GM12878 (cell line): ENCODE data around the gene DDX39A. TPM values are rescaled to one million over a fixed set of nuclear protein-coding genes. Genes with fewer than 3 reads are reported as not detected.
"Not testable (repeated sequence)": the region's sequence is repeated elsewhere in the genome, so short reads cannot be mapped to it uniquely, and the experiment has no call there.

ENCODE experiments used
- ATAC-seq: fragments of 200-7000 bp; cut with Tn5 transposase; 3 replicates; pipeline ENCODE4 v1.9.1; 2020; ENCODE audit warnings: mild to moderate bottlenecking, moderate library complexity
- BruUV-seq: library from RNA; stranded (reverse); fragments of 400-500 nt; replicated peaks from 2 replicates; lab custom pipeline; 2021; lab: Mats Ljungman, UMichigan
- CTCF ChIA-PET: fragments of 300-600 bp; sonication (Branson Sonifier 250); formaldehyde crosslinking; extraction: SDS; loops from one replicate; lab custom pipeline; 2021; ENCODE audit warnings: inconsistent platforms; lab: Yijun Ruan, JAX
- POLR2A ChIA-PET: fragments of 350-600 bp; formaldehyde crosslinking; extraction: SDS; loops from one replicate; lab custom pipeline; 2021; ENCODE audit warnings: inconsistent platforms; lab: Charles Lee
- RAD21 ChIA-PET: fragments of 300-600 bp; sonication (Branson Sonifier 250); formaldehyde crosslinking; loops from one replicate; lab custom pipeline; 2023; ENCODE audit warnings: antibody characterized with exemption; ENCODE audit not compliant: unreplicated experiment; lab: Charles Lee
- SMC1A ChIA-PET: fragments of 300-600 bp; sonication (Branson Sonifier 250); formaldehyde crosslinking; loops from one replicate; lab custom pipeline; 2023; ENCODE audit not compliant: unreplicated experiment, uncharacterized antibody; lab: Charles Lee
- DNase-seq: peaks from one replicate; pipeline ENCODE4 v3.0.0-alpha.2; 2011; ENCODE audit warnings: low read depth, low spot score
- FAIRE-seq: peaks from 3 replicates; lab custom pipeline; 2011; peaks lifted over from hg19 to GRCh38; lab: Jason Lieb, UNC
- H2AFZ ChIP-seq: 2 replicates; pipeline ENCODE4 v1.6.0; 2011; ENCODE audit warnings: low read depth, low read length, control low read depth; ENCODE audit not compliant: control insufficient read depth
- H3K27ac ChIP-seq: 2 replicates; pipeline ENCODE4 v1.5.1; 2011; ENCODE audit warnings: control low read depth; ENCODE audit not compliant: control insufficient read depth, insufficient read depth
- H3K27me3 ChIP-seq, 2 experiments: replicated peaks in 1 of 2; 2 replicates each; pipeline versions ENCODE4 v1.6.0 to v1.6.1; 2011; ENCODE audit warnings: low read length in 1 of 2; ENCODE audit not compliant: control insufficient read depth in 2 of 2, insufficient read depth in 2 of 2
- H3K36me3 ChIP-seq, 2 experiments: 2 replicates each; pipeline ENCODE4 v1.5.1; 2011; ENCODE audit warnings: low read length in 1 of 2; ENCODE audit not compliant: control insufficient read depth in 2 of 2, insufficient read depth in 2 of 2
- H3K4me1 ChIP-seq: 2 replicates; pipeline ENCODE4 v1.6.1; 2011; ENCODE audit warnings: mild to moderate bottlenecking, low read length, moderate library complexity, mixed read lengths; ENCODE audit not compliant: control insufficient read depth, insufficient read depth
- H3K4me2 ChIP-seq: 2 replicates; pipeline ENCODE4 v1.6.0; 2011; ENCODE audit warnings: control low read depth; ENCODE audit not compliant: control insufficient read depth, insufficient read depth
- H3K4me3 ChIP-seq: fragments of 200-600 bp; sonication (generic); 2 replicates; pipeline ENCODE4 v1.5.1; 2016
- H3K79me2 ChIP-seq: 2 replicates; pipeline ENCODE4 v1.6.0; 2011; ENCODE audit warnings: low read length; ENCODE audit not compliant: control insufficient read depth, insufficient read depth
- H3K9ac ChIP-seq: 2 replicates; pipeline ENCODE4 v1.8.0; 2011; ENCODE audit warnings: low read length, control low read depth, mixed read lengths; ENCODE audit not compliant: control insufficient read depth, insufficient read depth
- H3K9me3 ChIP-seq: replicated peaks from 3 replicates; pipeline ENCODE4 v1.5.1; 2011; ENCODE audit warnings: mild to moderate bottlenecking, low read length; ENCODE audit not compliant: control insufficient read depth, insufficient read depth
- H4K20me1 ChIP-seq: 2 replicates; pipeline ENCODE4 v1.6.0; 2011; ENCODE audit not compliant: control insufficient read depth, insufficient read depth
- CEBPB ChIP-seq, 2 experiments: fragments of 150-350 bp in 1 of 2; IDR thresholded peaks; 2 replicates each; pipeline ENCODE4 v1.6.1; 2012 to 2014; ENCODE audit warnings: low read depth in 2 of 2, low read length in 2 of 2, borderline replicate concordance in 1 of 2, inconsistent platforms in 1 of 2
- KAT2A ChIP-seq: conservative IDR thresholded peaks from 2 replicates; pipeline ENCODE4 v1.6.1; 2011; ENCODE audit warnings: low read depth, low read length; ENCODE audit not compliant: control insufficient read depth
- MAX ChIP-seq: IDR thresholded peaks from 2 replicates; pipeline ENCODE4 v1.6.1; 2012; ENCODE audit warnings: low read depth, low read length, improper control_type of control experiment
- MTA2 ChIP-seq: fragments of 450-650 bp; IDR thresholded peaks from 2 replicates; pipeline ENCODE4 v1.6.1; 2016; ENCODE audit warnings: low read depth, mild to moderate bottlenecking, moderate library complexity
- NFYA ChIP-seq: IDR thresholded peaks from 2 replicates; pipeline ENCODE4 v1.6.1; 2011; ENCODE audit warnings: low read depth, mild to moderate bottlenecking, low read length, improper control_type of control experiment, borderline replicate concordance
- NRF1 ChIP-seq: conservative IDR thresholded peaks from 2 replicates; pipeline ENCODE4 v1.6.1; 2011; ENCODE audit warnings: mild to moderate bottlenecking, low read depth, low read length, improper control_type of control experiment
- SIN3A ChIP-seq: IDR thresholded peaks from 2 replicates; pipeline ENCODE4 v1.6.1; 2012; ENCODE audit warnings: low read depth, low read length, improper control_type of control experiment
- SMC3 ChIP-seq: IDR thresholded peaks from 2 replicates; pipeline ENCODE4 v1.6.1; 2011; ENCODE audit warnings: low read length, improper control_type of control experiment, borderline replicate concordance
- TARDBP ChIP-seq: IDR thresholded peaks from 2 replicates; pipeline ENCODE4 v1.6.1; 2016; ENCODE audit warnings: borderline replicate concordance
- ZNF217 ChIP-seq: fragments of 450-650 bp; IDR thresholded peaks from 2 replicates; pipeline ENCODE4 v1.6.1; 2017; ENCODE audit warnings: antibody characterized with exemption, mild to moderate bottlenecking
- ZNF274 ChIP-seq: IDR thresholded peaks from one replicate; pipeline ENCODE4 v1.8.0; 2011; ENCODE audit not compliant: insufficient read length, insufficient read depth
- WGBS: methylation state at CpG from one replicate; pipeline ENCODE4 v1.1.6; 2016; ENCODE audit warnings: low lambda C conversion rate; ENCODE audit not compliant: insufficient replicate concordance, insufficient coverage; ENCODE audit errors: missing lambda C conversion rate; 5-methylcytosine and 5-hydroxymethylcytosine counted together
- in situ Hi-C: fragments of 300-500 bp; cut with MboI; formaldehyde crosslinking; loops from 9 replicates; pipeline ENCODE4 v1.14.3; 2018; ENCODE audit warnings: mixed read lengths
- intact Hi-C: fragments of 100-400 bp; cut with micrococcal nuclease; formaldehyde crosslinking; loops from one replicate; pipeline ENCODE4 v1.14.2; 2022; ENCODE audit not compliant: unreplicated experiment
- polyA plus RNA-seq, 11 experiments: library from polyadenylated mRNA; depleted of rRNA in 4 of 11; unstranded in 6 of 11; stranded (reverse) in 5 of 11; fragments of >200 nt; fragmentation: Nextera tagmentation in 4 of 11; fragmentation: Illumina TruSeq in 1 of 11; extraction: Ambion mirVana in 4 of 11; extraction: Trizol in 1 of 11; gene quantifications; 1 replicate in 1 of 11; 2 replicates in 10 of 11; pipeline versions ENCODE4 v1.2.1 to v1.2.3, GENCODE V29; 2011 to 2016; ENCODE audit warnings: inconsistent platforms in 2 of 11, missing spikeins in 2 of 11, low read depth in 1 of 11
- total RNA-seq, 4 experiments: library from RNA; depleted of rRNA in 3 of 4; stranded (reverse); fragments of >200 nt in 3 of 4; fragmentation: Illumina TruSeq in 1 of 4; extraction: Trizol in 1 of 4; gene quantifications; 2 replicates each; pipeline versions ENCODE4 v1.2.1 to v1.2.3, GENCODE V29; 2013 to 2021

DDX39A gene
- total and polyA plus RNA-seq, 10 of the 15 experiments (the other 5 are each of a cell fraction or from before 2014, with no cell fraction given) = 113 to 378 (median 224) TPM

DNA sequence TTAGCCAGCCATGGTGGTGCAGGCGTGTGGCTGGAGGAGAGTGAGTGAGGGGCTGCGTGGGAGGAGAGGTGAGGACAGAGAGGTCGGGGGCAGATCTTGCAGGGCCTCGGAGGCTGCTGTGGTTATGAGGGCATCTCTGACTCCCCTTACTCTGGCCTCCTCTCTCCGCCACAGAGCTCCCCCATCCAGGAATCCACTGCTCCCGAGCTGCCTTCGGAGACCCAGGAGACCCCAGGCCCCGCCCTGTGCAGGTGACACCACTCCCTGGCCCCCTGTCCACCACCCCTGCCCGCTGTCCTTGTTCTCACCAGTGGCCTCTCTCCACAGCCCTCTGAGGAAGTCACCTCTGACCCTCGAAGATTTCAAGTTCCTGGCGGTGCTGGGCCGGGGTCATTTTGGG, 48.2 kb upstream of the DDX39A start:
- H3K79me2 ChIP-seq = no peaks in the 10 kb centered on the region
- H3K9ac ChIP-seq = no peak overlapping the region
- POLR2A ChIA-PET = interaction anchor here (0.5 to 0.6 kb wide), 2 partner anchors 71 to 1984 kb away, joined by 3 read pairs; no protein-coding TSS in a partner anchor
- no peaks in the 10 kb centered on the region for H4K20me1 ChIP-seq
- no peak for DNase-seq
- H3K4me3 ChIP-seq = no peak overlapping the region
- H3K27ac ChIP-seq = no peak overlapping the region
- in situ Hi-C loops = no loop called here
- CTCF ChIA-PET = interaction anchor here (0.6 to 2.4 kb wide), 6 partner anchors 13 to 599 kb away, joined by 3 to 8 read pairs (median 3); no protein-coding TSS in a partner anchor
- TF ChIP-seq KAT2A (no peak), MAX (no peak), TARDBP (no peak), ZNF217 (no peak), NRF1 (no peak), CEBPB (IDR thresholded peaks at IDR 0.05; ENCODE audit: borderline replicate concordance in 1 of 2, low read depth in 2 of 2, low read length in 2 of 2) (no peak), SIN3A (no peak)
- no peak overlapping the region for H3K4me2 ChIP-seq
- 84% methylated on average over 8 of the region's 12 CpGs for WGBS
- H3K9me3 ChIP-seq = no peaks in the 10 kb centered on the region
- peaks cover 7 to 8% of the 10 kb centered on the region in 2 experiments; a peak in 3 of 4 replicates for H3K36me3 ChIP-seq
- no peaks in the 10 kb centered on the region for H3K27me3 ChIP-seq
- intact Hi-C loops = no loop called here
- RAD21 ChIA-PET = interaction anchor here (1.2 kb wide), 1 partner anchor 38 kb away, joined by 3 read pairs; no protein-coding TSS in a partner anchor
- ATAC-seq = no peak
- SMC1A ChIA-PET = no interaction called here
- H2AFZ ChIP-seq = no peak overlapping the region
- BruUV-seq = no TSS peak
- no peaks in the 10 kb centered on the region for H3K4me1 ChIP-seq
- no peak for FAIRE-seq

GRCh38 chr19:14463747-14464146, 44.6 kb upstream of the DDX39A start:
- Histone ChIP-seq H3K36me3 (peaks cover 8% of the 10 kb centered on the region in 2 experiments; a peak in 3 of 4 replicates), H3K4me2 (no peak overlapping the region), H3K4me1 (no peaks in the 10 kb centered on the region), H3K27me3 (no peaks in the 10 kb centered on the region), H3K4me3 (no peak overlapping the region)
- ChIA-PET RAD21 (no interaction called here), CTCF (no interaction called here)
- TF ChIP-seq NFYA (no peak), ZNF274 (no peak), SMC3 (no peak), MTA2 (no peak)
- TF ChIP-seq, all 136 proteins: peak for 0
- ChIA-PET SMC1A (no interaction called here), POLR2A (no interaction called here)
- FAIRE-seq (no peak), ATAC-seq (no peak), DNase-seq (no peak)
- Histone ChIP-seq H2AFZ (no peak overlapping the region), H4K20me1 (no peaks in the 10 kb centered on the region), H3K27ac (no peak overlapping the region), H3K9me3 (no peaks in the 10 kb centered on the region), H3K79me2 (no peaks in the 10 kb centered on the region), H3K9ac (no peak overlapping the region)
- in situ Hi-C loops = no loop called here
- intact Hi-C loops = no loop called here
- BruUV-seq = no TSS peak
- 99% methylated on average over 21 of the region's 21 CpGs for WGBS

DNA sequence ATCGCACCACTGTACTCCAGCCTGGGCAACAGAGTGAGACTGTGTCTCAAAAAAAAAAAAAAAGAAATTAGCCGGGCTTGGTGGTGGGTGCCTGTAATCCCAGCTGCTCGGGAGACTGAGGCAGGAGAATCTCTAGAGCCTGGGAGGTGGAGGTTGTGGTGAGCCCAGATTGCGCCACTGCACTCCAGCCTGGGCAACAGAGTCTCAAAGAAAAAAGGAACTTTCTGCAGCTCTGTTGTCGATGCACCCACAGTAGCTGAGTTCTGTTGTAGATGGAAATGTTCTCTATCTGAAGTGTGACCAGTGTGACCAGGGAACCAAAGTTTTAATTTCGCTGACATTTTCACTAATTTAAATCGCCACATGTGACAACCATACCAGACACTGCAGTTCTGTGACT, 43.3 kb upstream of the DDX39A start:
- H3K79me2 ChIP-seq, ATAC-seq, BruUV-seq, H3K36me3 ChIP-seq, H2AFZ ChIP-seq, in situ Hi-C loops, RAD21 ChIA-PET, intact Hi-C loops, H3K4me1 ChIP-seq, H3K4me2 ChIP-seq, H3K27ac ChIP-seq, H3K9ac ChIP-seq, CTCF ChIA-PET, SMC1A ChIA-PET, FAIRE-seq, H3K9me3 ChIP-seq, H3K27me3 ChIP-seq, DNase-seq, H4K20me1 ChIP-seq, H3K4me3 ChIP-seq: not testable (repeated sequence)
- WGBS = 92% methylated on average over 7 of the region's 7 CpGs
- POLR2A ChIA-PET = interaction anchor here (0.7 kb wide), 1 partner anchor 332 kb away, joined by 4 read pairs; no protein-coding TSS in a partner anchor
